Activated CD8-positive, alpha-beta memory T cell treated with anti-CD3 and anti-CD28 coated beads, Interleukin-2, amount 50 U/mL, for 24 hours (primary cell): ENCODE results near the gene ACTL6B.
A peak's percentile ranks its signal among the peaks of the same experiment; 100 is the strongest.
"Not testable (repeated sequence)": the region's sequence is repeated elsewhere in the genome, so short reads cannot be mapped to it uniquely, and the experiment has no call there.

Experiments used
- DNase-seq: peaks from one replicate; pipeline ENCODE4 v3.0.0-alpha.2; 2020; ENCODE audit errors: extremely low read depth

The ACTL6B gene

GRCh38 chr7:100655908-100656674, at the start of gene ACTL6B:
Gene ACTL6B (minus strand): TSS chr7:100656448. CDS start chr7:100656354, 94 bp downstream.
- DNase-seq: no peak

DNA sequence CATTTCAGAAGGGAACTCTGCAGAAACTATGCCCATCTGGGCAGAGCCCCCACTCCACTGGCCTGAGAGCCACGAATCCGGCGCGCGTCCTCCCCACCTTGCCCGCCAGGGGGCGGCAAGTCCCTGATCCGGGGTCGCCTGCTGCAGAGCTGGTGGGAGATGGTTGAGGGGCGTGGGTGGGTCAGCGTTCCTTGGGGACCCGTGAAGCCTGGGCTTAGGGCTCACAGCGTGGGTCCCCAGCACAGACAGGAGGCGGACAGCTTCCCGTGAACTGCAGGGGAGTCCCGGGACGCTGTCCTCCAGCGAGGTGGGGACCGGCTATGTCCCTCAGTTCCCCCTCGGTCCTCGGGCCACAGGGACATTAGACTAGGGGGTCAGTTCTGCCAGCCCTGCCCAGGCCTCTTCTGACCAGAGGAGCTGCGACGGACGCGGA, 49.1 kb upstream of the ACTL6B start:
- peak; percentile 51 for DNase-seq

GRCh38 chr7:100701089-100701488, 44.8 kb upstream of the ACTL6B start:
- DNase-seq: not testable (repeated sequence)

GRCh38 chr7:100699018-100699417, 42.8 kb upstream of the ACTL6B start:
- DNase-seq: no peak

DNA sequence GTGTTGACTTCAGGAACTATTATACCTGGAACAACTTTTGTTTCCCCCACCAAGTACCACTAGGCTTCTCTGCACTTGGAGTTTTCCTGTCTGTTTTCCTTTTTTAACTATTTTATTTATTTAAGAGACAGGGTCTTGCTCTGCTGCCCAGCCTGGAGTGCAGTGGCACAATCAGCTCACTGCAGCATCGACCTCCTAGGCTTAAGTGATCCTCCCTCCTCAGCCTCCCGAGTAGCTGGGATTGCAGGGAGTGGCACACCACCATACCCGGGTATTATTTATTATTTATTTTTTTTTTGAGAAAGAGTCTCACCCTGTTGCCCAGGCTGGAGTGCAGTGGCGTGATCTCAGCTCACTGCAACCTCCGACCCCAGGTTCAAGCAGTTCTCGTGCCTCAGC, 39.9 kb upstream of the ACTL6B start:
- DNase-seq: no peak

DNA sequence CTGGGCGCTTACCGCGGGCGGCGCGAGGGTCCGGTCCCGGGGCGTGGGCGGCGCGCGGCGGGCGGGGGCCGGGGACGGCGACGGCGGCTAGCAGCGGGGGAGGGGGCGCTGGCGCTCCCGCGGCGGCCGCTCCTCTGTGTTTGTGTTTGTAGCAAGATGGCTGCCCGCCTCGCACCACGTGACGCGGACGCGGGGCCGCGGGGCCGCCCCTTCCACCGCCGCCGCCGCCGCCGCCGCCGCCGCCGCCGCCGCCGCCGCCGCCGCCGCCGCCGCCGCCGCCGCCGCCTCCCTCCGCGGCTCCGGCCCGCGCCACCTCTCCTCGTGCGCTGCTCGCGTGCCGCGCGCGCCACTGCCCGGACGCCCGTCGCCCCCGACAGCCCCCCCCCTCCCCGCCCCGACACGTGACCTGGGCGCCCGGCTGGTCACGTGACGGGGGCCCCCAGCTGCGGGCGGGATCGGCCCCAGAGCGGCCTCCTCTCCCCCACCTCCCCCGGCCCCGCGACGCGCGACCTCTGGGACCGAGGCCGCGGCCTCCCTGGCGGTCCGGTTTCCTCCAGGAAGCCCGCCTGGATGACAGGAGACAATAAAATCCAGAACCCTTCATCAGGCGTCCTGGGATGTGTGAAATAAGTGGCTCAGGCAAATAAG, 38.0 kb upstream of the ACTL6B start, which contains the start of gene GIGYF1:
Gene GIGYF1, minus strand, starts transcription at position 153 of the 648 bp plus-strand sequence. CDS start 6,012 bp downstream, outside the sequence.
- DNase-seq: no peak

- no peak for DNase-seq
These were observed 37.3 kb upstream of the ACTL6B start for GRCh38 chr7:100693312-100694097.

DNA sequence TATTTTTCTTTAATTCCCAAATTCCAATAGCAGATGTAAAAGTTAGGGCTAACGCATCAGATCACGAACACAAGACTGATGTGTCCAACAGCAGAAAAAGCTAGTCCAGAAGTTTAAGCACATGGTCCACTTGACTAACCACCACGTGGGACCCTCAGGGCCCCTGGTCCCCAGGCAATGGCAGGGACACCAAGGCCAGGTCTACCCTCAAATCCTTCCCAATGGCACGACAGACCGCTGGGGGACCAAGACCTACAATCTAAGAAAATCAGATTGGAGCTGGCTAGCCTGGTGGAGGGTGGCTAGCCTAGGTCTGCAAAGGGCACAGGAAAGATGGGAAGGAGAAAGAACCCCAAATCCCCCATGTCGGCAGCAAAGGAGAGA, 36.3 kb upstream of the ACTL6B start:
- no peak for DNase-seq

- peak; percentile 58 for DNase-seq
These were observed 35.7 kb upstream of the ACTL6B start for GRCh38 chr7:100691676-100692577.

GRCh38 chr7:100689230-100690135, 33.2 kb upstream of the ACTL6B start:
- DNase-seq: no peak

GRCh38 chr7:100688326-100688860, 32.1 kb upstream of the ACTL6B start:
- DNase-seq: no peak

- no peak for DNase-seq
These were observed 31.6 kb upstream of the ACTL6B start for GRCh38 chr7:100687751-100688300.

DNA sequence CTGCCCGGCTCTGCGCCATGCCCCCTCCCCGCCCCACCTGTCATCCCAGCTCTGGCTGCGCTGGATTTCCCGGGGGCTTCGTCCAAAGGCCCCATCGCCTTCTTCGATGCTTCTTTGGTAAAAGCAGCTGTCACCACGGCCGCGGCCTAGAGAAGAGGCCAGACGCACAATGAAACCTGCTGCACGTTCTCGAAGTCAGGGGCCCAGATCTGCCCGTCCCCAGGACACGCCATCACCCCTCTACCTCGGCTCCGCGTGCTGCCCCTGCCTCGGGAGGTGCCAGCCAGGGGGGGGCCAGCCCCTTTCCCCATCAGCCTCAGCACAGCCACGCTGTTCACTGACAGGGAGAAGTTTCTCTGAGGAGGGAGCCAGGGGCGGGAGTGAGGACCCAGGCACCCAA, 31.0 kb upstream of the ACTL6B start:
- no peak for DNase-seq

DNA sequence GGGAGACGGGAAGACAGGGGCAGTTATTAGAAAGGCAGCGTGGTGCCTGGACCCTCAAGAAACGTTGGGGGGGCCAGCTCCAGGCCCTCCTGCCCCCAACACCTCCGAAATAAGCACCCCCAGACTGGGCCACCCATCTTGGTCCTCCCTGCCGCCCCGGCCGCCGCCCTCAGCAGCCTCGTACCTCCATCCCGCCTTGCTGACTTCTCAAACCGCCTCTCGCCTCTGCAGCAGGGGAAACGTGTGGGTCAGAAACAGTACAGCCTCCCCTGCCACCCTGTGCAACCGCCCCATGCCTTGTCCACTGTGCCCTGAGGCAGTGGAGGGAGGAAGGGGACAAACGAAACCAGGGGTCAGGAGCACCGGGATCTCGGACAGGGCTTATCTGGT, 30.6 kb upstream of the ACTL6B start:
- no peak for DNase-seq

GRCh38 chr7:100686201-100686821, 30.1 kb upstream of the ACTL6B start:
- DNase-seq: no peak

DNA sequence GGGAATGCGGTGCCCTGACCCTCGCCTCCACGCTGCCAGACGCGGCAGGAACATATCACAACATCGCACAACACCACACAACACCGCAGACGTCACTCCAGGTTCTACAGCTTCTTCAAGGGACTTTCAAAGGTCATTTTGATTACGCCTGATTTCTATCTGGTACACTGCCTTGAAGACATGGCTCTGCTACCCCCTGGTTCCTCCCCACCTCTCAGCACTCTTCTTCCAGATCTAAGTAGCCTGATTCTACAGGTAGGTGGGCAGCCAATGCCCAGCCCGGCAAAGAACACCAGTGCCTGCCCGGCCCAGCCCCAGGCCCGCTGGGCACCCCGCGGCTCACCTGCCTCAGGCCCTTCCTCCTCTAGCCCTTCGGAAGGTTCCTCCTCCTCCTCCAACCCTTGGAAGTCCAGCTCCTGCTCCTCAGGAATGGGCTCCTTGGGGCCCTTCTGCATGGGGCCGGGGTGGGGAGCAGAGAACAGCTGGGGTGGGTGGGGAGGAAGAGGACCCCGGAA, 29.4 kb upstream of the ACTL6B start:
- DNase-seq: no peak

GRCh38 chr7:100685049-100685605, 28.9 kb upstream of the ACTL6B start:
- no peak for DNase-seq

GRCh38 chr7:100684534-100685042, 28.3 kb upstream of the ACTL6B start:
- no peak for DNase-seq
